ENCODE results near the gene OSBPL7. TPM values are rescaled to one million over a fixed set of nuclear protein-coding genes. Genes with fewer than 3 reads are reported as not detected.
A peak's percentile ranks its signal among the peaks of the same experiment; 100 is the strongest.

Gene OSBPL7
- total RNA-seq, 1 donor from 2014 or later = 4.4 TPM

GRCh38 chr17:47829870-47830269 lies 8.3 kb upstream of the OSBPL7 start:
- no peak overlapping the region for H3K27ac ChIP-seq (replicated peaks)
- H3K36me3 ChIP-seq = peaks cover 42% of the 10 kb centered on the region
- H3K4me3 ChIP-seq = no peak overlapping the region
- H3K4me1 ChIP-seq = peaks cover 40% of the 10 kb centered on the region
- DNase-seq = no peak
- TF ChIP-seq CTCF (IDR thresholded peaks at IDR 0.05; ENCODE audit: borderline replicate concordance) = no peak
- H3K9me3 ChIP-seq (replicated peaks) = no peaks in the 10 kb centered on the region
- no peaks in the 10 kb centered on the region for H3K27me3 ChIP-seq (ENCODE audit: low read depth)
- intact Hi-C loops (cut with micrococcal nuclease) = no loop called here

- Histone ChIP-seq H3K27ac (replicated peaks) (no peak overlapping the region), H3K9me3 (replicated peaks) (no peaks in the 10 kb centered on the region), H3K4me1 (peaks cover 27% of the 10 kb centered on the region), H3K27me3 (ENCODE audit: low read depth) (no peaks in the 10 kb centered on the region), H3K36me3 (peaks cover 61% of the 10 kb centered on the region), H3K4me3 (no peak overlapping the region)
- TF ChIP-seq CTCF (IDR thresholded peaks at IDR 0.05; ENCODE audit: borderline replicate concordance) = no peak
- intact Hi-C loops (cut with micrococcal nuclease) = no loop called here
- no peak for DNase-seq
Measured at GRCh38 chr17:47823519-47823918, 1.9 kb upstream of the OSBPL7 start.

DNA sequence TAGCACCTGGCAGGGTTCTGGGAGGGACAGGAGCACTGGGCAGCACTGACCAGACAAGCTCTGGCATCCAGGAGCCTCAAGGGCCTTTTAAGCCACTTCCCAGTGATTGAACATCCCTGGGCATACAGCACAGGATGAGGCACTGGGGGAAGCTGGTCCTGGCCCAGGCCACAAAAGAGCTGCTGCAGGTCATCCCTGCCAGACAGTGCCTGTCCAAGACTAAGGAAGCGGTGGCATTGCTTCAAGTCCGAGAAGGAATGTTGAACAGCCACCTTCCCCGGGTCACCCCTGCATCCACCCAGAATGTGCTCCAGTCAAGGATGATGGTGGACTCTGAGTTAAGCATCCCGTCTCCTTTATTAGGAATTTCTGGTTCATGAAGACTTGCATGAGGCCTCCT lies 1.2 kb upstream of the OSBPL7 start:
- no peak for TF ChIP-seq CTCF (IDR thresholded peaks at IDR 0.05; ENCODE audit: borderline replicate concordance)
- Histone ChIP-seq H3K27ac (replicated peaks) (no peak overlapping the region), H3K4me3 (no peak overlapping the region), H3K4me1 (peaks cover 27% of the 10 kb centered on the region), H3K36me3 (peaks cover 61% of the 10 kb centered on the region), H3K27me3 (ENCODE audit: low read depth) (no peaks in the 10 kb centered on the region), H3K9me3 (replicated peaks) (no peaks in the 10 kb centered on the region)
- DNase-seq = no peak
- intact Hi-C loops (cut with micrococcal nuclease) = no loop called here

- no peak for TF ChIP-seq CTCF (IDR thresholded peaks at IDR 0.05; ENCODE audit: borderline replicate concordance)
- intact Hi-C loops (cut with micrococcal nuclease) = no loop called here
- DNase-seq = no peak
Measured at GRCh38 chr17:47821031-47821423, 567 bp downstream of the OSBPL7 start.

DNA sequence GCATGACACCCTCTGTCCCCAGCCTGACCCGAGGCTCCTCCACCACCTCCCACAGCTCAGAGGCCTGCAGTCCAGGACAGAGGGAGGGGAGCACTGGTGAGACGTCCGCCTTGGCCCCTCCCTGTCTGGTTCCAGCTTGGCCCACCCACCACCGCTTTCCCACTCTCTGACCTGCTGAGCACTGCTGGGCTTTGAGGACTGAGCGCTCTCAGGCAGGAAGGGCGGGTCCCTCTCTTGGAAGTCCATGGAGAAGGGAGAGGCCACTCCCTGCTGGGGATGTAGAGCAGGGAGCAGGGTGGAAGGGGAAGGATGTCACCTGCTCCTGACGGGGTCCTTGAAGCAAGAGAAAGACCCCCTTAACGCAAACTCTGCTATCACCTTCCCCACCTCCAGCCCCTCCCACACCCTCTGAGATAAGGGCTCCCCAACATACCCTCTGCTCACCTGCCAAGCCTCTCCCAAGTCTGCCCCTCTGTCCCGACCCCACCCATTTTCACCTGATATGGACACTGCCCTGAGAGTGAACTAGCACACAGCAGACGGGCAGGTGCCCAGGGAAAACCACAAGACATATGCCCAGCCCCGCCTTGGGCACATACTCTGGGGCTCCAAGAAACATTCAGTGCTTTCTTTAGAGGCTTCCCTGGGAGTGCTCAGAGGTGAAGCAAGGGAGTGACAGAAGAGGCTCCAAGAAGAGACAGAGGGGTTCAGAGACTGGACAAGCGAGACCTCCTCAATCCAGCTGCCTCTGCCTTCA lies 1.4 kb downstream of the OSBPL7 start:
- peaks cover 27% of the 10 kb centered on the region for H3K4me1 ChIP-seq
- peak overlapping the region; percentile 82 for H3K4me3 ChIP-seq
- H3K27ac ChIP-seq (replicated peaks) = no peak overlapping the region
- no peaks in the 10 kb centered on the region for H3K27me3 ChIP-seq (ENCODE audit: low read depth)
- no peak for TF ChIP-seq CTCF (IDR thresholded peaks at IDR 0.05; ENCODE audit: borderline replicate concordance)
- no peak for DNase-seq
- intact Hi-C loops (cut with micrococcal nuclease) = no loop called here
- no peaks in the 10 kb centered on the region for H3K9me3 ChIP-seq (replicated peaks)
- H3K36me3 ChIP-seq = peaks cover 61% of the 10 kb centered on the region

More at GRCh38 chr17:47821031-47821423, 567 bp downstream of the OSBPL7 start:
- peaks cover 27% of the 10 kb centered on the region for H3K4me1 ChIP-seq
- no peaks in the 10 kb centered on the region for H3K9me3 ChIP-seq (replicated peaks)
- peaks cover 61% of the 10 kb centered on the region for H3K36me3 ChIP-seq
- H3K4me3 ChIP-seq = peak overlapping the region; percentile 82
- peak overlapping the region; percentile 66 for H3K27ac ChIP-seq (replicated peaks)
- H3K27me3 ChIP-seq (ENCODE audit: low read depth) = no peaks in the 10 kb centered on the region
